ENCODE data around the gene TRPM4.
"Not testable (repeated sequence)": the region's sequence is repeated elsewhere in the genome, so short reads cannot be mapped to it uniquely, and the experiment has no call there.

The TRPM4 gene

GRCh38 chr19:49196527-49197240 is 39.1 kb downstream of the TRPM4 start:
- Histone ChIP-seq H3K4me1 (ENCODE audit: insufficient read depth, poor library complexity, severe bottlenecking) (peaks cover 4% of the 10 kb centered on the region), H3K9me3 (ENCODE audit: severe bottlenecking) (no peaks in the 10 kb centered on the region), H3K27ac (ENCODE audit: poor library complexity, severe bottlenecking) (no peak overlapping the region), H3K4me3 (ENCODE audit: severe bottlenecking) (no peak overlapping the region), H3K36me3 (ENCODE audit: low read depth) (peaks cover 27% of the 10 kb centered on the region), H3K27me3 (ENCODE audit: insufficient read depth, poor library complexity, severe bottlenecking) (no peaks in the 10 kb centered on the region)
- no peak for DNase-seq (ENCODE audit: low spot score)
- no peak for TF ChIP-seq CTCF (IDR thresholded peaks at IDR 0.05; ENCODE audit: poor library complexity, severe bottlenecking)
- ATAC-seq (ENCODE audit: low read depth): no peak

- Histone ChIP-seq H3K4me1 (ENCODE audit: insufficient read depth, poor library complexity, severe bottlenecking) (peaks cover 12% of the 10 kb centered on the region), H3K27ac (ENCODE audit: poor library complexity, severe bottlenecking) (no peak overlapping the region), H3K36me3 (ENCODE audit: low read depth) (peaks cover 49% of the 10 kb centered on the region), H3K27me3 (ENCODE audit: insufficient read depth, poor library complexity, severe bottlenecking) (no peaks in the 10 kb centered on the region), H3K9me3 (ENCODE audit: severe bottlenecking) (no peaks in the 10 kb centered on the region), H3K4me3 (ENCODE audit: severe bottlenecking) (no peak overlapping the region)
- ATAC-seq (ENCODE audit: low read depth) (no peak), DNase-seq (ENCODE audit: low spot score) (no peak)
- no peak for TF ChIP-seq CTCF (IDR thresholded peaks at IDR 0.05; ENCODE audit: poor library complexity, severe bottlenecking)
Observed at GRCh38 chr19:49200238-49200862, 42.8 kb downstream of the TRPM4 start.

- no peak for ATAC-seq (ENCODE audit: low read depth)
- no peak for DNase-seq (ENCODE audit: low spot score)
- no peaks in the 10 kb centered on the region for H3K27me3 ChIP-seq (ENCODE audit: insufficient read depth, poor library complexity, severe bottlenecking)
- H3K36me3 ChIP-seq (ENCODE audit: low read depth): peaks cover 55% of the 10 kb centered on the region
- H3K27ac ChIP-seq (ENCODE audit: poor library complexity, severe bottlenecking): no peak overlapping the region
- peaks cover 12% of the 10 kb centered on the region for H3K4me1 ChIP-seq (ENCODE audit: insufficient read depth, poor library complexity, severe bottlenecking)
- no peak overlapping the region for H3K4me3 ChIP-seq (ENCODE audit: severe bottlenecking)
- TF ChIP-seq CTCF (IDR thresholded peaks at IDR 0.05; ENCODE audit: poor library complexity, severe bottlenecking): no peak
- no peaks in the 10 kb centered on the region for H3K9me3 ChIP-seq (ENCODE audit: severe bottlenecking)
Observed at GRCh38 chr19:49201042-49201441, 43.5 kb downstream of the TRPM4 start.

GRCh38 chr19:49205114-49205513 is 47.5 kb downstream of the TRPM4 start:
- no peaks in the 10 kb centered on the region for H3K27me3 ChIP-seq (ENCODE audit: insufficient read depth, poor library complexity, severe bottlenecking)
- no peak for TF ChIP-seq CTCF (IDR thresholded peaks at IDR 0.05; ENCODE audit: poor library complexity, severe bottlenecking)
- peaks cover 55% of the 10 kb centered on the region for H3K36me3 ChIP-seq (ENCODE audit: low read depth)
- H3K9me3 ChIP-seq (ENCODE audit: severe bottlenecking): no peaks in the 10 kb centered on the region
- no peak overlapping the region for H3K4me3 ChIP-seq (ENCODE audit: severe bottlenecking)
- no peak overlapping the region for H3K27ac ChIP-seq (ENCODE audit: poor library complexity, severe bottlenecking)
- peaks cover 8% of the 10 kb centered on the region for H3K4me1 ChIP-seq (ENCODE audit: insufficient read depth, poor library complexity, severe bottlenecking)
- no peak for ATAC-seq (ENCODE audit: low read depth)
- no peak for DNase-seq (ENCODE audit: low spot score)

GRCh38 chr19:49209502-49209901 is 51.9 kb downstream of the TRPM4 start:
- ATAC-seq (ENCODE audit: low read depth): not testable (repeated sequence)

More at GRCh38 chr19:49209502-49209901, 51.9 kb downstream of the TRPM4 start:
- not testable (repeated sequence) for H3K27me3 ChIP-seq (ENCODE audit: insufficient read depth, poor library complexity, severe bottlenecking); DNase-seq (ENCODE audit: low spot score); H3K4me3 ChIP-seq (ENCODE audit: severe bottlenecking); H3K9me3 ChIP-seq (ENCODE audit: severe bottlenecking); H3K4me1 ChIP-seq (ENCODE audit: insufficient read depth, poor library complexity, severe bottlenecking); H3K27ac ChIP-seq (ENCODE audit: poor library complexity, severe bottlenecking)
- H3K36me3 ChIP-seq (ENCODE audit: low read depth): peaks cover 23% of the 10 kb centered on the region
